Mucosa of descending colon (tissue), 3 donors: Measurements from ENCODE around the gene ARID1B. TPM values are rescaled to one million over a fixed set of nuclear protein-coding genes. Genes with fewer than 3 reads are reported as not detected.

Source experiments
- ATAC-seq: fragments of 200-7000 bp; cut with Tn5 transposase; one replicate; pipeline ENCODE4 v1.9.1; 2020; ENCODE audit warnings: mild to moderate bottlenecking, moderate library complexity
- DNase-seq, 3 donors: peaks; one replicate each; pipeline ENCODE4 v3.0.0-alpha.2; 2020
- H3K36me3 ChIP-seq: fragments of 200-600 bp; one replicate; pipeline ENCODE4 v1.8.0; 2021; ENCODE audit warnings: low read depth, mild to moderate bottlenecking
- H3K4me1 ChIP-seq: fragments of 200-600 bp; one replicate; pipeline ENCODE4 v1.8.0; 2021; ENCODE audit warnings: low read depth, mild to moderate bottlenecking
- H3K4me3 ChIP-seq: fragments of 200-600 bp; one replicate; pipeline ENCODE4 v1.8.0; 2021; ENCODE audit warnings: mild to moderate bottlenecking
- H3K9me3 ChIP-seq: fragments of 200-600 bp; one replicate; pipeline ENCODE4 v1.8.0; 2021; ENCODE audit warnings: mild to moderate bottlenecking
- intact Hi-C, 2 donors: fragments of 100-400 bp; cut with DNase I in 1 of 2; cut with micrococcal nuclease in 1 of 2; formaldehyde crosslinking; loops; one replicate each; pipeline versions ENCODE4 v1.11.0 to v1.11.1; 2022; cut with DNase I, micrococcal nuclease
- total RNA-seq, 3 donors: library from RNA; stranded (reverse); fragmentation: NEBNext Ultra II Directional in 2 of 3; extraction: Animal tissue kit (Norgen Biotek cat#: 25700) in 2 of 3; gene quantifications; one replicate each; pipeline versions ENCODE4 v1.2.1 to v1.2.4, GENCODE V29; 2021 to 2023
- TF ChIP-seq, protein P1 (sequence below): fragments of 200-600 bp; IDR thresholded peaks from one replicate; pipeline ENCODE4 v1.8.0; 2022; ENCODE audit warnings: antibody characterized with exemption, mild to moderate bottlenecking
- donor health status: DM: no; HTN: no; CAD: no; lungs with moderate emphysema.
- donor health status: DM: no; HTN: no; CAD: no.
- donor health status: DM: no; HTN: yes; CAD: no.

The ARID1B gene
- total RNA-seq, 3 donors from 2014 or later: 71.8 to 102 (median 101) TPM

DNA sequence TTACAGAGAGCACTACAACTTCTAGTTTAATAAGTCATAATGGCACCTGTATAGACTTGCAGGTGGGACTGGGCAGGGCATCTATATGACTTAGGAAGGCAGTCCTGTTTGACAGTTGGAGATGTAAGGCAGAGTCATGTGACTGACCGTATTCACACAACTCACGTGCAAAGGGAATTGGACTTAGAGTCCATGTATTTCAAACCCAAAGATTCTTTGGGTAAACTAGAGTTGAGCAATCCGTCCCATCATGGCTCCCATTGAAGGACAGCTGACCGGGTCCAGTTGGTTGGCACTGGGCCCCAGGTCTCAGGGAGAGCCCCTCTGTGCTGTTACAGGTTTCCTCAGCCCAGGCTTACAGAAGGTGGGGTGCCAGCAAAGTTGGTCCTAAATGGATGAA is 121.9 kb downstream of the ARID1B start:
- H3K36me3 ChIP-seq: no peaks in the 10 kb centered on the region
- H3K4me3 ChIP-seq: no peak overlapping the region
- intact Hi-C loops: no loop called here
- ATAC-seq (no peak), DNase-seq (no peak)
- TF ChIP-seq, protein P1, sequence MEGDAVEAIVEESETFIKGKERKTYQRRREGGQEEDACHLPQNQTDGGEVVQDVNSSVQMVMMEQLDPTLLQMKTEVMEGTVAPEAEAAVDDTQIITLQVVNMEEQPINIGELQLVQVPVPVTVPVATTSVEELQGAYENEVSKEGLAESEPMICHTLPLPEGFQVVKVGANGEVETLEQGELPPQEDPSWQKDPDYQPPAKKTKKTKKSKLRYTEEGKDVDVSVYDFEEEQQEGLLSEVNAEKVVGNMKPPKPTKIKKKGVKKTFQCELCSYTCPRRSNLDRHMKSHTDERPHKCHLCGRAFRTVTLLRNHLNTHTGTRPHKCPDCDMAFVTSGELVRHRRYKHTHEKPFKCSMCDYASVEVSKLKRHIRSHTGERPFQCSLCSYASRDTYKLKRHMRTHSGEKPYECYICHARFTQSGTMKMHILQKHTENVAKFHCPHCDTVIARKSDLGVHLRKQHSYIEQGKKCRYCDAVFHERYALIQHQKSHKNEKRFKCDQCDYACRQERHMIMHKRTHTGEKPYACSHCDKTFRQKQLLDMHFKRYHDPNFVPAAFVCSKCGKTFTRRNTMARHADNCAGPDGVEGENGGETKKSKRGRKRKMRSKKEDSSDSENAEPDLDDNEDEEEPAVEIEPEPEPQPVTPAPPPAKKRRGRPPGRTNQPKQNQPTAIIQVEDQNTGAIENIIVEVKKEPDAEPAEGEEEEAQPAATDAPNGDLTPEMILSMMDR: no peak
- H3K9me3 ChIP-seq: no peaks in the 10 kb centered on the region
- H3K4me1 ChIP-seq: no peaks in the 10 kb centered on the region

DNA sequence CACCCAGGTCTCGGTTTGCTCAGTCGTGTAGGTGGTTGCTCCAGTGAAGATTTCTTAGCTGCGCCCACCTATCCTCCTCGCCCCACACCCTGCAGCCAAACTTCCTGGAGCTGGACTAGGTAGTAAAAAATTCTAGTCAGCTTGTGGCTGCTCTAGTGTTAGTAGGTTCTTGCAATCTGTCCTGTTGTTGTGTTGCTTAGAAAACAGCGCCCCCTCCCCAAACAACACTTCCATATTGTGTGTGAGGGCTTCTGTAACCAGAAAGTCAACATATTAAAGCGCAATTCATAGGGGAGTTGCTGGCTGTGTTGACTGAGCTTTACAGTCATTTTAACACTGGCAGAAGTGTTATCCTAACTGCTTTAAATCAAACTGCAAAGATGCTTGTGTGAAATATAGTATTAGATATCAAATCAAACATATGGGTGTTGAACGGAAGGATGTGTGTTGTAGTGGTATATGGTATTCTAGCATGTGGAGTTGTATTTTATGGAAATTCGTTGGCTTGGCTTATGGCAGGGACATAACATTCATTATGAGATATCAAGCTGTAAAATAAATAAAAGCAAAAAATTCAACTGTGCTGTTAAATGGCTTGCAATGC is 122.5 kb downstream of the ARID1B start:
- no peak overlapping the region for H3K4me3 ChIP-seq
- intact Hi-C loops: no loop called here
- DNase-seq (no peak), ATAC-seq (no peak)
- no peaks in the 10 kb centered on the region for H3K36me3 ChIP-seq
- TF ChIP-seq, protein P1: no peak
- H3K9me3 ChIP-seq: no peaks in the 10 kb centered on the region
- no peaks in the 10 kb centered on the region for H3K4me1 ChIP-seq

DNA sequence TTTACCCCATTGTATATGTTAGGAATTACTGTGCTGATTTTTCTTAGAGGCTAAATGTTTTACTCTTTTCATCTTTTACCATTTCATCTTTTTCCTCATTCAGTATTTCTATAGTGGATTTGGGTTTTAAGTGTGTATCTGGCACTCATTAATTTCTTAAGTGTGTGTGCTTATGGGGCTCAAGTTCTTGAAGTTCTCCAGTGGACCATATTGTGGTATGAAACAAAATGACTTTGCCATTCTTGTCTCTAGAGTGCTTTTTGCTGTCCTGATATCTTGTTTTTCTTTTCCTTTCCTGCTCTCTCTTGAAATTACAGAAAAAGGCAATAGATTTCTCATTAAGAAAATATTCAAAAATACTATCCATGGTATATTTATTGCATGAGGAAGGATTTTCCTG is 123.1 kb downstream of the ARID1B start:
- no peaks in the 10 kb centered on the region for H3K36me3 ChIP-seq
- no peak for ATAC-seq
- H3K9me3 ChIP-seq: no peaks in the 10 kb centered on the region
- no peaks in the 10 kb centered on the region for H3K4me1 ChIP-seq
- intact Hi-C loops: no loop called here
- TF ChIP-seq, protein P1: no peak
- no peak overlapping the region for H3K4me3 ChIP-seq
- DNase-seq: no peak

DNA sequence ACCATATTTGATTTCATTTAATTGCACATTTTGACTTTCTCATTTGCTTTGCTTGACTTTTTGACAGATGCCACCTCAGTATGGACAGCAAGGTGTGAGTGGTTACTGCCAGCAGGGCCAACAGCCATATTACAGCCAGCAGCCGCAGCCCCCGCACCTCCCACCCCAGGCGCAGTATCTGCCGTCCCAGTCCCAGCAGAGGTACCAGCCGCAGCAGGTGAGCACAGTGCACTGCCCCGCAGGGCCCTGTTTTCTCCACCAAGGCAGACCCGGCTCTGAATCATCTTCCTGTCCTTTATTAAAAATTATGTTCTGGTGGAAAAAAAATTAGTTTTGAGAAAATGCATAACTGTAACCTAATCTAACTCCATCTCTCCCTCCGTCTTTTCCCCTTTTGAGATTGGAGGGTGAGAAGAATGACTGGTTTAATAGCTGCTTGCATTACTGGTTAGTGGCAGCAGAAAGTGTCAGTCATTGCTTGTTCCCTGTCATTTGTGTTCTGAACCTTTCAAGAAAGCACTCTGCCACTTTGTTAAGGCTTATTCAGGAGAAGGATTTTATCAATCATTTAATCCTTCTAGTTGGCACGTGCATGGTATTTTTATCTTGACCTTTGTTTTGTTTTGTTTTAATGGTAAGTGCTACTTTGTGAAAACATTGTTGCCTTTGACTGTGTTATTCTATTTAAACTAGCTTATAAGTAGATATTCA is 124.3 kb downstream of the ARID1B start:
- ATAC-seq (no peak), DNase-seq (no peak)
- no peaks in the 10 kb centered on the region for H3K36me3 ChIP-seq
- no peaks in the 10 kb centered on the region for H3K4me1 ChIP-seq
- intact Hi-C loops: no loop called here
- TF ChIP-seq, protein P1: no peak
- no peaks in the 10 kb centered on the region for H3K9me3 ChIP-seq
- no peak overlapping the region for H3K4me3 ChIP-seq

DNA sequence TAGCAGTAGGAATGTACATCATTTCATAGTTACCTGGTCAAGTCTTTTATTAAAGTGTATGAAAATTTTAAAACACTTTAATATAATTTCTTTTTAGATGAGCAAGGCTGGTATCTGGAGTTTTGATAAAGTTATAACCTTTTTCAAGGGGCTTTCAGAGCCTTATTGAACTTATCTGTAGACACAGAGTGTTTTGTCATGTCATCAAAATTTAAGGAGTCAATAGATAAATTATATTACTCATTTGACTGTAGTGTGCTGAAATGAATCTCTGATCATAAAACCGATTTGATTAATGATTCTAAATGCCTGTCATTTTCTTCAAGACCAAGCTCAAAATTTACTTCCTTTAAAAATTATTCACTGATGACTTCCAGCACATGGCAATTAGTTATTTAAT is 125.6 kb downstream of the ARID1B start:
- Histone ChIP-seq H3K4me1 (no peaks in the 10 kb centered on the region), H3K4me3 (no peak overlapping the region), H3K9me3 (no peaks in the 10 kb centered on the region), H3K36me3 (no peaks in the 10 kb centered on the region)
- no peak for ATAC-seq
- TF ChIP-seq, protein P1: no peak
- DNase-seq: no peak
- intact Hi-C loops: no loop called here
